GM19238 (cell line): Measurements from ENCODE around the gene CCR7.

Source experiments
- DNase-seq: peaks from one replicate; pipeline ENCODE4 v3.0.0; 2011; ENCODE audit warnings: low spot score; ENCODE audit not compliant: insufficient read length

CCR7 gene

DNA sequence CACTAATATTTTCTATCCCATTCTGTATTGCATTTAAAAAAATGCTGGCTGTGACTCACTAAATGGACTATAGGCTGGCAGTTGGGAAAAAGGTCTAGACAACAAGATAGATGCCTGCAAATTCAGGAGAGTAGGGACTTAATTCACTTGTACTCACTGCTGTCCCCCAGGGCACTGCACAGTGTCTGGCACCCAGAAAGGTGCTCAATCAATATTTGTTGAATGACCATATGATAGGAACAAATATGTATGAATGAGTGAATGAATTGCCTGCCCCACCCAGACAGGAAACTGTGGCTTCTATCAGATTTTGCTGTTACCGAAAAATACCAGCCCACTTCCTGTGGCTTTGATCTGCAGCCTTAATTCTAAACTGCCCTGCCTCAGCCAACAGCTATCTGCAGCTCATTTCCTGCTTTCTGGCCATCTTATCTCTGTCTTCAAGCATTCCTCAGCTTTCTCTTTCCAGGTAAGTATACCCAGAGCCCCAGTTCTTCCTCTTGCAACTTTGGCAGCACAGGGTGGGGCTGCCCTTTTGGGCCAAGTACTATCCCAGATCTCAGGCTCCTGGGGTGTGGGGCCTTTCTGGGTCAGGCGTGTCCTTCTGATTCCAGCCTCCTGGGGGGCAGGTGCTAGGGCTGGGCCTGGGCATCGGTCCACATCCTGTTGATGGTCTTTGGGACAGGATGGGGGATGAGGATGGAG lies 48.5 kb downstream of the CCR7 start:
- DNase-seq, result peak; percentile 70

DNA sequence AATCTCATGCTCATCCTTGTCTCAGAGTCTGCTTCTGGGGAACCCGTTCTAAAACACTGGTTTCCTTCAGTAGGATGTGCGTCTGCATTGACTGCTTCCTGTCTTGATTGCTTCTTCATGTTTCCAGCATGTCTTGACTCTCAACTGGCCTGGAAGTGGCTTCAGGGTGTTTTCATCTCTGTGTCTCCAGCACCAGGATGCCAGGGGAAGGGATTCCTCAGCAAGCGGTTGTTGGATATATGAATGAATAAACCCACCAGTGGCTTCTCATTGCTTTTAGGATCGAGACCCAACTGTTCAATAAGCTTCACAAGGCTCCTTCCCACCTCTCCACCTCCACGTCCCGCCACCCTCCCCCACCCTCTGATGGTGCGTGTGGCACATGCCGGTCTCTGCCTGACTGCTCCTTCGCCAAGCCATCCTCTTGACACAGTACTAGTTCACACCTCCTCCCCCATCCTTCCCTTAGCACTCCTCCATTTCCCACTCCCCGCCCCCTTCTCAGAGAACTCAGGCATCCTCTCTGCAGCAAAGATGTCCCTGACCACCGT lies 49.7 kb downstream of the CCR7 start:
- DNase-seq, result no peak

DNA sequence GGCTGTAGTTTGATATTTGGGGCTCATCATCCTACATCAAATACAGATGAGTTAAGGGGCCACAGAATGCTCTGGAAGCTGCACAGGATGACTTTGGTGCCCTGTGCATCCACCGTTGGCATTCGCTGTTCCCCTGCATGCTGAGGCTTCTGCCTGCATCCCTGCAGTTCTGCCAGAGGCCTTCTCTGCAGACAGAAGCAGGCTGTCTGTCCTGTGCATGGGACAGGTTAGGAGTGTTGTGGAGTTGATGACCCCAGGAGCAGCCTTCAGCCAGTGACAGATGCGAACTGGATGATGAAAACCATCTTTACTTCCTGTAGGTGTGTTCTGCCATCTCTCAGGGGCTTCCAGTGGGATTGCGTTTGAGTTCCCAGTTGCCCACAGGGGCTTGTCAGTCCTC lies 50.3 kb downstream of the CCR7 start:
- no peak for DNase-seq

- no peak for DNase-seq
These were observed 51.0 kb downstream of the CCR7 start for GRCh38 chr17:40514013-40514875.

GRCh38 chr17:40511667-40512220 lies 53.5 kb downstream of the CCR7 start:
- no peak for DNase-seq

- DNase-seq, result no peak
These were observed 54.1 kb downstream of the CCR7 start for GRCh38 chr17:40511136-40511535.

DNA sequence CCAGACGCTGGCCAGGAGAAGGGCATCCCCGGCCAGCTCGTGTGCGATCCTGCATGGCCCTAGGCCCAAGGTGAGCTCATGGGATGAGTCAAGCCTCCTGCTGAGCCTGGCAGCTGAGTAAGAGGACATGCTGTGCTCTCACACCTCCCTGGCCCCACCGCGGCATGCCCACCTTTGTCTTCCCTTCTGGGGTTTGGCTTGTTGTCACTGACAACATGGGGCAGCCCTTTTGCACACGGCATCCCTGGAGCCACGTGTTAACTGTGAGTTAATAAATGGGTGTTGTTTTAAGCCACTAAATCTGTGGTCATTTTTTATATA lies 55.0 kb downstream of the CCR7 start:
- no peak for DNase-seq

GRCh38 chr17:40509626-40510327 lies 55.5 kb downstream of the CCR7 start:
- no peak for DNase-seq

DNA sequence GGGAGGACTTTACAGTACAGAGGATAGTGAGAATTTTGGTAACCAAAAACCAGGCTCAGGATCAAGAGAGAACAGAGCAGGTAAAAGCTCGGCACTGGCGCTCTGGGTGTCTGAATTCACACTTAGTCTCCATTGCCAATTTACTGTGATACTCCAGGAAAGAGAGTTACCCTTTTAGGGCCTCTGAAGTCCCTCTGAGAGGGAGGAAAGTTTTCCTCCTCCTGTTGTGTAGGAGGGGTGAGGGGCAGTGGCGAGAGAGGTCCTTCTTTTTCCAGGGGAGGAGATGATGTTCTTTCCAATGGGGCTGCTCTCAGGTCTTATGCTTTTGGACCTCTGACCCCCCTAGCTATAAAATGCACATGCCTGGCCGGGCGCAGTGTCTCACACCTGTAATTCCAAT lies 58.5 kb downstream of the CCR7 start:
- no peak for DNase-seq
